GM12891 (cell line): Measurements from ENCODE around the gene ATRNL1.

Source experiments
- POLR2A ChIP-seq: IDR thresholded peaks from 2 replicates; pipeline ENCODE4 v1.6.1; 2011; ENCODE audit warnings: low read depth, low read length, control low read depth
- POLR2AphosphoS5 ChIP-seq: IDR thresholded peaks from 2 replicates; pipeline ENCODE4 v1.6.1; 2011; ENCODE audit warnings: low read depth, low read length, control low read depth
- POU2F2 ChIP-seq: IDR thresholded peaks from 2 replicates; pipeline ENCODE4 v1.6.1; 2011; ENCODE audit warnings: low read depth, mild to moderate bottlenecking, control low read depth, low read length, moderate library complexity
- SPI1 ChIP-seq: IDR thresholded peaks from 2 replicates; pipeline ENCODE4 v1.6.1; 2011; ENCODE audit warnings: low read depth, low read length, control low read depth
- TAF1 ChIP-seq: IDR thresholded peaks from 2 replicates; pipeline ENCODE4 v1.6.1; 2011; ENCODE audit warnings: low read depth, low read length, control low read depth

DNA sequence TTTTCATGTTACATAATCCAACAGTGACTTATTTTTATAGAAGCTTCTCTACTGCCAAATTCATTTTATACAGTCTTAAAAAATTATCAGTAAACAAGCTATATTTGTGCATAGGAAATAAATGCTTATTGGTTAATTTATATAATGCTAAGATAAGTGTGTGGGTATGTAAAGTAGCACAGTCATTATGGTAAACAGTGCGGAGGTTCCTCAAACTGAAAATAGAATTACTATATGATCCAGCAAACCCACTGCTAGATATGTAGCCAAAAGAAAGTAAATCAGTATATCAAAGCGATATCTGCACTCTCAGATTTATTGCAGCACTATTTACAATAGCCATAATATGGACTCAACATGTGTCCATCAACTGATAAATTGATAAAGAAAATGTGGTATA is 71.1 kb downstream of the ATRNL1 start:
- TF ChIP-seq POLR2A, result no peak
- no peak for TF ChIP-seq POLR2AphosphoS5
- no peak for TF ChIP-seq TAF1
- no peak for TF ChIP-seq SPI1
- no peak for TF ChIP-seq POU2F2
